Spinal cord (tissue), 10 donors: ENCODE data around the gene PAIP1. TPM values are rescaled to one million over a fixed set of nuclear protein-coding genes. Genes with fewer than 3 reads are reported as not detected.

ENCODE experiments used
- DNase-seq, 6 donors: peaks; one replicate each; pipeline versions ENCODE4 v3.0.0 to v3.0.0-alpha.2; 2013 to 2015; ENCODE audit warnings: low spot score in 6 of 6, low read depth in 4 of 6
- H3K27ac ChIP-seq: one replicate; pipeline ENCODE4 v1.5.1; 2013; ENCODE audit warnings: low read depth, low read length, control low read depth
- H3K27me3 ChIP-seq: one replicate; pipeline ENCODE4 v1.6.1; 2013; ENCODE audit warnings: low read length; ENCODE audit not compliant: control insufficient read depth, insufficient read depth
- H3K36me3 ChIP-seq: one replicate; pipeline ENCODE4 v1.6.1; 2013; ENCODE audit warnings: low read length; ENCODE audit not compliant: control insufficient read depth, insufficient read depth
- H3K4me1 ChIP-seq: one replicate; pipeline ENCODE4 v1.6.1; 2013; ENCODE audit warnings: low read length; ENCODE audit not compliant: control insufficient read depth, insufficient read depth
- H3K4me3 ChIP-seq: one replicate; pipeline ENCODE4 v1.5.1; 2013; ENCODE audit warnings: low read depth, low read length, control low read depth
- H3K9me3 ChIP-seq: one replicate; pipeline ENCODE4 v1.6.1; 2013; ENCODE audit warnings: low read length; ENCODE audit not compliant: control insufficient read depth, insufficient read depth
- WGBS: methylation state at CpG from one replicate; pipeline ENCODE4 v1.1.5; 2013; ENCODE audit warnings: missing lambda C conversion rate; ENCODE audit not compliant: insufficient coverage; 5-methylcytosine and 5-hydroxymethylcytosine counted together
- polyA plus RNA-seq, 2 donors: library from polyadenylated mRNA; unstranded; fragments of 120-200 nt; gene quantifications; one replicate each; pipeline ENCODE4 v1.2.1, GENCODE V29; 2013; ENCODE audit not compliant: insufficient read length in 2 of 2
- total RNA-seq, 2 donors: library from RNA; depleted of rRNA in 1 of 2; stranded (reverse); fragments of 120-200 nt in 1 of 2; fragments of >200 nt in 1 of 2; gene quantifications; one replicate each; pipeline versions ENCODE4 v1.2.3 to v1.2.4, GENCODE V29; 2013 to 2014
- donor health status: healthy.

PAIP1 gene
- total and polyA plus RNA-seq, 4 donors = 107 to 140 (median 133) TPM

DNA sequence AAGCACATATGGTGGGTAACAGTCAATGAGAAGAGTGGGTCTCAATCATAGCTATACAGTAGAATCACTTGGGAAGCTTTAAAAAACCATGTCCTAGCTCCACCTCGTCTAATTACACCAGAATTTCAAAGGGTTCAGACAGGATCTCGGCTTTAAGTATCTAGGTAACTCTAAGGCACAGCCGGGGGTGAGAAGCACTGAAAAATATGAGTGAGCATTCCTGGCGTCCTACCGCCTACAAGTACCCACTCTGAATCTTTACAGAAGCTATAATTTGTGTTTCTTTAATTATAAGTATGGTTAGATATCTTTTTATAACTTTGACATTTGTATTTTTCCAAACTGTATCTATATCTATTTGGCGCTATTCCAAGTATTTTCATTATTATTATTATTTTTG, 16.1 kb downstream of the PAIP1 start:
- Histone ChIP-seq H3K27me3 (no peaks in the 10 kb centered on the region), H3K36me3 (peaks cover 18% of the 10 kb centered on the region), H3K4me1 (no peaks in the 10 kb centered on the region), H3K4me3 (no peak overlapping the region), H3K9me3 (no peaks in the 10 kb centered on the region), H3K27ac (no peak overlapping the region)
- no peak for DNase-seq
- no CpG with 5 or more reads among the region's 6 CpGs for WGBS

DNA sequence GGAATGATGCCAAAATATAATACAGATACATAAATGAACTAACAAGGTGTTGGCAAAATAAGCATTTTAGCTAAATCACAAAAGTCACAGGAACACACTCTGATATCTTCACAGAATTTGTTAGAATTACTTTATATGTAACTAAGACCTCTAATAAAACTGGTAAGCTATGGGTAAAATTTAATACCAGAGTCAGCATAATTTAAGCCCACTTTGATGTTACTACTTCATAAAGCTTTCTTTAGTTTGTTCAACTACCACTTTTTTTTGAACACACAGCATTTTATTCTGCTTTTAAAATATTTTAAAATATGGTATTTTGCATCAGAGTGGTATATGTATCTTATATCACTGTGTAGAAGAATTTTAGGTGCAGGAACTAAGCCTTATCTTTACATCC, 19.9 kb downstream of the PAIP1 start:
- no peaks in the 10 kb centered on the region for H3K9me3 ChIP-seq
- H3K4me3 ChIP-seq = no peak overlapping the region
- H3K36me3 ChIP-seq = peaks cover 18% of the 10 kb centered on the region

DNA sequence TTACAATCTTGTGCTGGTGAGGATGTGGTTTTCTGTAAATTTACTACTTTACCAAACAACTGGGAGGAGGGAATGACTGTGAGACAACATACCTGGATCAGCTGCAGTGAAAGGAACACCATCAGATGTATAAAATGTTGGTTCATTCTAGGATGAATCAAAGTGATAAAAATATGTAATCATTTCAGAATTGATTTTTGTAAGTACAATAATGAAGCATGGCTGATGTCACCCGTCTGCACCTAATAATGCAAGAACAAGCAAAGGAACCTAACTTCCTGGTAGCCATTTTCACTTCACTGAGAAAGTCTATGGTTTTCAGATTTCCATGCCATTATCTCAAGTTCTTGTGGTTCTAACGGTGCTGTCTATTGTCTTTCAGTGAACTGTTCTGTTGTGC, 23.2 kb downstream of the PAIP1 start:
- WGBS = 59% methylated on average over 2 of the region's 2 CpGs
- Histone ChIP-seq H3K4me1 (no peaks in the 10 kb centered on the region), H3K4me3 (no peak overlapping the region), H3K36me3 (peaks cover 16% of the 10 kb centered on the region), H3K27me3 (no peaks in the 10 kb centered on the region), H3K9me3 (no peaks in the 10 kb centered on the region), H3K27ac (no peak overlapping the region)
- DNase-seq = no peak

More for the DNA sequence above, 19.9 kb downstream of the PAIP1 start:
- no peaks in the 10 kb centered on the region for H3K27me3 ChIP-seq
- no peaks in the 10 kb centered on the region for H3K4me1 ChIP-seq
- H3K27ac ChIP-seq = no peak overlapping the region
- no peak for DNase-seq

DNA sequence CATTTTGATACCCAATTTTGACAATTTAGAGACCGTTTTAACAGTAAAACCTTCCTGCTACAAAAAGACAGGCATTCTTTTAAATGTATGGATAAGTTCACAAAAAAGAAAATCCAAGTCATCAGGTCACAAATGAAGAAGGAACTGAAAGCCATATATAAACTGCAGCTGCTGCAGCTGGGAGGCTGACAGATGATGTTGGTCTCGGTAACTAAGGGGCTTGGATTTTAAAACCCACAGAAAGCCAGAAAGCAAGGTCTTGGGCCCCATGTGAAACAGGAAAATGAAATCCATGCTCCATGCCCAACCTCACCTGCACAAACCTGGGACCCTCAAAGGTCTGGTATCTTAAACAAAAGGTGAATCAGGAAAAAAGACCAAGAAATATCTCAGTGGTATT, 26.2 kb downstream of the PAIP1 start:
- WGBS = 100% methylated on average over 1 of the region's 2 CpGs
- Histone ChIP-seq H3K4me3 (no peak overlapping the region), H3K36me3 (peaks cover 13% of the 10 kb centered on the region), H3K9me3 (no peaks in the 10 kb centered on the region), H3K27ac (no peak overlapping the region), H3K27me3 (no peaks in the 10 kb centered on the region), H3K4me1 (no peaks in the 10 kb centered on the region)
- DNase-seq = no peak

DNA sequence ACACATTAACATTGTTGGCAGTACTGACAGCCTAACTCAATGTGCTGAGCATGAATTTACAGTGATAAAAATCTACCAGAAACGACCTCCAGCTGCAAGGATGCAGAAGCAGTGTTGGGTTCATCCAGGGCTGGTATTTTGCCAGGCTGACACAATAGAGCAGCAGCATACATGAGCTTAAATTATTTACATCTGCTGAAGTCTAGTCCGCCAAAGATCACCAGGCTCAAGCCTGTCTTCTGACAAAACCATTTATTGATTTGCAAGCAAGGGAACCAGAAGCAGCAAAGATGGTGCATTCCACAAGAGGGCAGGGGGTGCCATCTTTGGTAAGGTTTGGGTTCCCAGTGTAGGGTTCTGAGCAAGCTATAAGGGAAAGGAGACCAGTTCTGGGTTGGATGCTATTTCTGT, 33.2 kb downstream of the PAIP1 start:
- Histone ChIP-seq H3K27me3 (no peaks in the 10 kb centered on the region), H3K4me3 (no peak overlapping the region), H3K4me1 (no peaks in the 10 kb centered on the region), H3K27ac (no peak overlapping the region), H3K36me3 (peaks cover 3% of the 10 kb centered on the region), H3K9me3 (no peaks in the 10 kb centered on the region)
- DNase-seq = no peak
- 94% methylated on average over 2 of the region's 2 CpGs for WGBS

DNA sequence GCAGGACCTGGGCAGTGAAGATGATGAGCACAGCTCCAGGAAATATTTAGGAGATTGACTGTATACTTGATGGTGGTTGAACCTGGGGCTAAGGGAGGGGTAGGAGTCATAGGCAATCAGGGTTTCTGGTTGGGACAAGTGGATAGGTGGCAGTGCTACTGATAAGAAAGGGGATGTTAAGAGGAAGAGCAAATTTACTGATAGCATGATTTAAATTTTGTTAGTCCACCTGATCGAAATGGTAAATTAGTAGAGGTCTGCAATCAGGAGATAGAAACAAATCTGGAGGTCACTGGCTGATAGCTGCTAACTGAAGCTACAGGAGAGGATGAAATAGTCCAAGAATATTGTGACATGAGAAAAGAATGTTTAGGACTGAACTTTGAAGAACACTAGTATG, 36.3 kb downstream of the PAIP1 start:
- Histone ChIP-seq H3K27ac (no peak overlapping the region), H3K27me3 (no peaks in the 10 kb centered on the region), H3K4me1 (no peaks in the 10 kb centered on the region), H3K9me3 (no peaks in the 10 kb centered on the region), H3K4me3 (no peak overlapping the region), H3K36me3 (peaks cover 3% of the 10 kb centered on the region)
- no peak for DNase-seq
- WGBS = 100% methylated on average over 1 of the region's 1 CpG

DNA sequence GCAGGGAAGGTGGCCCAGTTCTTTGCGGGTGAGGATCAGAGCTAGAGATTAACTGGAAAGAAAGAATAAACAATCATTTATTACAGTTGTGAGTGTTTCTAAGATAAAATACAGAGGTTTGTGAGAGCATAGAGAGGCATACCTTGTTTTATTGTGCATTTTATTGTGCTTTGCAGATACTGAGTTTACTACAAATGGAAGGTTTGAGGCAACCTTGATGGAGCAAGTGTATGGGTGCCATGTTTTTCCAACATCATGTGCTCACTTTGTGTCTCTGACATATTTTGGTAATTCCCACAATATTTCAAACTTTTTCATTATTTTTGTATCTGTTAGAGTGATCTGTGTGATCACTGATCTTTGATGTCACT, 41.2 kb downstream of the PAIP1 start:
- DNase-seq = no peak
- WGBS = no CpG with 5 or more reads among the region's 1 CpG
- H3K27ac ChIP-seq = peak overlapping the region; percentile 96
- H3K4me3 ChIP-seq = peak overlapping the region; percentile 83
- no peaks in the 10 kb centered on the region for H3K9me3 ChIP-seq
- H3K4me1 ChIP-seq = no peaks in the 10 kb centered on the region
- no peaks in the 10 kb centered on the region for H3K27me3 ChIP-seq
- no peaks in the 10 kb centered on the region for H3K36me3 ChIP-seq

DNA sequence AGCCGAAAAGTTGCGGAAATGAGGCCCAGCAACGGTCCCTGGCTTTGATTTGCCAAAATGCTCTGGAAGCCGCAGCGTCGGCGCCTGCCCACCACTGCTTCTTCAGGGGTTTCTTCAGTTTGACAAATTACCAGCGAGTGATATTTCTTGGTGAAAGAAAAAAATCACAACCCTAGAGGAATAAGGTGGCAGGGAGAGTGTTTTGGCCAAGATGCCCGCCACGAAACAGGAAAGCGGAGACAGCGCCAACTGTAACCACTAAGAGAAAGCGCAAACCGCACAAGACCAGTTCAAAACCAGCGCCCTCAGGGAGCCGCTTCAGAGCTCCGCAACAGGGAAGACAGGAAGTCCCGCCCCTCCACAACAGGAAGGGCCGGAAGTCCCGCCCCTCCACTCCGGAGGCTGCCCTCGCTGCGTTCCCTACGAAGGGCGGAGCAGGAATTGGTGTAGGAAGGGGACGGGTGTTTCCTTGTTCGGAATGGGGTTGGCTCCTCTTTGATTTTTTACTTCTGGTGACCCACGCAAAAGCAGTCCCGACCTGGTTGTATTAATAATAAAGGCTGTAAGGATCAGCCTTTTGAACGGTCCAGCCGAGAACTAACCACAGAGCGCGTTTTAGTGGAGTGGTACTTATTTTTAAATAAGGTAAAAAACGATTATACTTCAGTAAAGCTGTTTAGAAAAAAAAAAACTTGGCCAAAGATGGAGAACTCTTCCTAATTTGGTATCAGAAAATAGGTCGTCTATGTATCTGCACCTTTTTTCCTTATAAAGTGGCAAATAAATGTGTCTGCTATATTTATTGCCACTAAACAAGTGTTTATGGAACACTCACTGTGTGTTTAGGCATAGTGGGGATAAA, 41.8 kb downstream of the PAIP1 start, which contains the start of gene C5orf34:
Gene C5orf34, minus strand, starts transcription at position 333 of the 862 bp plus-strand sequence. CDS start 5,809 bp downstream, outside the sequence.
- Histone ChIP-seq H3K9me3 (no peaks in the 10 kb centered on the region), H3K27me3 (no peaks in the 10 kb centered on the region), H3K27ac (peak within 1 kb of the TSS; percentile 96), H3K36me3 (no peaks in the 10 kb centered on the region), H3K4me1 (no peaks in the 10 kb centered on the region), H3K4me3 (peak within 1 kb of the TSS; percentile 83)
- DNase-seq = peak; percentile 90 to 99 (median 92)
- WGBS = 0% methylated on average over 14 of the region's 35 CpGs

DNA sequence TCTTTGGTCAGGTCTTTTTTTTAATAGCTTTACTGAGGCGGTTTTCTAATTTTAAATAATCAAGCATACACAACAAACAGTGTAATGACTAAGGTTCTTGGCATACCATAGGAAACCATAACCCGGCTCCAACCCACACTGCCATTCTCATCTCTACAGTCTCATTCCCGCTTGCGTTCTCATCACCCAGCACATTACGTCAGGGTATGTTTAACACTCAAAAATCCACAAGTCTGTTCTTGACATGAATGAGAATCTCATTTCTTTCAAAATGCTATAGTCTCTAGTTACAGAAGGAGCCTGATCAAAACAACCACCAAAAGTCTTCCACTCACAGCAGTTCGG, 42.4 kb downstream of the PAIP1 start:
- H3K27ac ChIP-seq = peak overlapping the region; percentile 96
- no peaks in the 10 kb centered on the region for H3K27me3 ChIP-seq
- H3K4me1 ChIP-seq = no peaks in the 10 kb centered on the region
- no peaks in the 10 kb centered on the region for H3K36me3 ChIP-seq
- 3% methylated on average over 5 of the region's 6 CpGs for WGBS
- peak overlapping the region; percentile 83 for H3K4me3 ChIP-seq
- DNase-seq = peak in 1 of 6 donors; percentile 2
- H3K9me3 ChIP-seq = no peaks in the 10 kb centered on the region

DNA sequence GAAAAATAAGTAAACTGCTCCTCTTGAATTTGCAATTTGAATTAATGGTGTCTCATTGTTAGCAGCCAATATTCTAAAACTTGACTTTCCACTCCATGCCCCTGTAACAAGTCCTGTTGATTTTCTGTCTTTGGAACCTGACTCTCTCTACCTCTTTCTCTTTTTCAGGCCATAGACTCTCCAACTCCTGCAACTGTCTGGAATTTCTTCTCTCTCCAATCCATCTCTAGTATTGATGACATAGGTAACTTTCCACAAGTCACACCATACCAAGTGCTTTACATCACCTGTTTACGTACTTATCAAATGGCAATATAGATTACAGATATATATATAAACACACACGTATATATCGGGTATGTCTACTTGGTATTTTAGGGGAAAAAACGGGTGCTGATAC, 42.9 kb downstream of the PAIP1 start:
- Histone ChIP-seq H3K36me3 (no peaks in the 10 kb centered on the region), H3K27ac (peak overlapping the region; percentile 96), H3K4me1 (no peaks in the 10 kb centered on the region), H3K4me3 (peak overlapping the region; percentile 83), H3K9me3 (no peaks in the 10 kb centered on the region), H3K27me3 (no peaks in the 10 kb centered on the region)
- peak in 2 of 6 donors; percentile 2 to 3 for DNase-seq
- no CpG with 5 or more reads among the region's 4 CpGs for WGBS
